Muscle layer of colon (tissue), 2 donors: Measurements from ENCODE around the gene ASB4.
"Not testable (repeated sequence)": the region's sequence is repeated elsewhere in the genome, so short reads cannot be mapped to it uniquely, and the experiment has no call there.

ENCODE experiments used
- H3K27ac ChIP-seq: one replicate; pipeline ENCODE4 v1.7.0; 2013; ENCODE audit warnings: low read depth, mild to moderate bottlenecking, low read length, moderate library complexity
- H3K27me3 ChIP-seq, 2 donors: one replicate each; pipeline ENCODE4 v1.7.0; 2013; ENCODE audit warnings: low read length in 2 of 2, mild to moderate bottlenecking in 2 of 2; ENCODE audit not compliant: insufficient read depth in 2 of 2, control insufficient read depth in 1 of 2
- H3K36me3 ChIP-seq: one replicate; pipeline ENCODE4 v1.7.0; 2013; ENCODE audit warnings: mild to moderate bottlenecking, low read length; ENCODE audit not compliant: insufficient read depth
- H3K4me1 ChIP-seq: one replicate; pipeline ENCODE4 v1.7.0; 2013; ENCODE audit warnings: mild to moderate bottlenecking, low read length; ENCODE audit not compliant: insufficient read depth
- H3K4me3 ChIP-seq, 2 donors: one replicate each; pipeline ENCODE4 v1.7.0; 2013; ENCODE audit warnings: low read length in 2 of 2, low read depth in 1 of 2, mild to moderate bottlenecking in 1 of 2, moderate library complexity in 1 of 2
- H3K9ac ChIP-seq: one replicate; pipeline ENCODE4 v1.7.0; 2013; ENCODE audit warnings: low read length
- H3K9me3 ChIP-seq: one replicate; pipeline ENCODE4 v1.7.0; 2013; ENCODE audit warnings: mild to moderate bottlenecking, low read length
- donor health status: abdominal sarcoma.
- donor health status: Adenocarcinoma of cecum.

ASB4 gene

GRCh38 chr7:95481271-95482165 is 4.2 kb upstream of the ASB4 start:
- Histone ChIP-seq H3K36me3 (no peaks in the 10 kb centered on the region), H3K9ac (no peak overlapping the region), H3K4me3 (no peak overlapping the region), H3K27ac (no peak overlapping the region), H3K27me3 (peaks cover 0 to 5% of the 10 kb centered on the region in 2 donors), H3K4me1 (no peaks in the 10 kb centered on the region), H3K9me3 (no peaks in the 10 kb centered on the region)

GRCh38 chr7:95482424-95482823 is 3.3 kb upstream of the ASB4 start:
- no peaks in the 10 kb centered on the region for H3K36me3 ChIP-seq
- no peaks in the 10 kb centered on the region for H3K4me1 ChIP-seq
- no peak overlapping the region for H3K4me3 ChIP-seq
- no peak overlapping the region for H3K27ac ChIP-seq
- no peaks in the 10 kb centered on the region for H3K9me3 ChIP-seq
- no peak overlapping the region for H3K9ac ChIP-seq
- peaks cover 0 to 5% of the 10 kb centered on the region in 2 donors for H3K27me3 ChIP-seq

- Histone ChIP-seq H3K27me3 (no peaks in the 10 kb centered on the region), H3K27ac (no peak overlapping the region), H3K9ac (no peak overlapping the region), H3K4me1 (no peaks in the 10 kb centered on the region), H3K9me3 (no peaks in the 10 kb centered on the region), H3K4me3 (no peak overlapping the region), H3K36me3 (no peaks in the 10 kb centered on the region)
Measured at GRCh38 chr7:95490231-95490762, 4.6 kb downstream of the ASB4 start.

- no peak overlapping the region for H3K27ac ChIP-seq
- no peaks in the 10 kb centered on the region for H3K36me3 ChIP-seq
- no peaks in the 10 kb centered on the region for H3K4me1 ChIP-seq
- no peaks in the 10 kb centered on the region for H3K9me3 ChIP-seq
- H3K27me3 ChIP-seq = no peaks in the 10 kb centered on the region
- no peak overlapping the region for H3K9ac ChIP-seq
- no peak overlapping the region for H3K4me3 ChIP-seq
Measured at GRCh38 chr7:95491201-95491600, 5.5 kb downstream of the ASB4 start.

- Histone ChIP-seq H3K9ac (no peak overlapping the region), H3K27me3 (no peaks in the 10 kb centered on the region), H3K9me3 (no peaks in the 10 kb centered on the region), H3K36me3 (no peaks in the 10 kb centered on the region), H3K4me1 (no peaks in the 10 kb centered on the region), H3K27ac (no peak overlapping the region), H3K4me3 (no peak overlapping the region)
Measured at GRCh38 chr7:95491634-95492314, 6.0 kb downstream of the ASB4 start.

- H3K9me3 ChIP-seq = no peaks in the 10 kb centered on the region
- no peak overlapping the region for H3K27ac ChIP-seq
- no peak overlapping the region for H3K9ac ChIP-seq
- no peak overlapping the region for H3K4me3 ChIP-seq
- no peaks in the 10 kb centered on the region for H3K27me3 ChIP-seq
- H3K4me1 ChIP-seq = no peaks in the 10 kb centered on the region
- H3K36me3 ChIP-seq = no peaks in the 10 kb centered on the region
Measured at GRCh38 chr7:95493247-95493646, 7.5 kb downstream of the ASB4 start.

GRCh38 chr7:95493844-95494243 is 8.1 kb downstream of the ASB4 start:
- Histone ChIP-seq H3K9ac (no peak overlapping the region), H3K4me3 (no peak overlapping the region), H3K27ac (no peak overlapping the region), H3K27me3 (no peaks in the 10 kb centered on the region), H3K36me3 (no peaks in the 10 kb centered on the region), H3K9me3 (no peaks in the 10 kb centered on the region), H3K4me1 (no peaks in the 10 kb centered on the region)

- Histone ChIP-seq H3K27ac (no peak overlapping the region), H3K9me3 (no peaks in the 10 kb centered on the region), H3K27me3 (no peaks in the 10 kb centered on the region), H3K9ac (no peak overlapping the region), H3K4me1 (no peaks in the 10 kb centered on the region), H3K4me3 (no peak overlapping the region), H3K36me3 (no peaks in the 10 kb centered on the region)
Measured at GRCh38 chr7:95501261-95501832, 15.6 kb downstream of the ASB4 start.

GRCh38 chr7:95502403-95502802 is 16.7 kb downstream of the ASB4 start:
- no peak overlapping the region for H3K4me3 ChIP-seq
- no peak overlapping the region for H3K9ac ChIP-seq
- H3K27ac ChIP-seq = no peak overlapping the region
- no peaks in the 10 kb centered on the region for H3K9me3 ChIP-seq
- H3K4me1 ChIP-seq = no peaks in the 10 kb centered on the region
- no peaks in the 10 kb centered on the region for H3K36me3 ChIP-seq
- no peaks in the 10 kb centered on the region for H3K27me3 ChIP-seq

GRCh38 chr7:95503271-95504131 is 17.8 kb downstream of the ASB4 start:
- Histone ChIP-seq H3K9me3 (no peaks in the 10 kb centered on the region), H3K4me1 (no peaks in the 10 kb centered on the region), H3K9ac (no peak overlapping the region), H3K36me3 (no peaks in the 10 kb centered on the region), H3K27me3 (no peaks in the 10 kb centered on the region), H3K27ac (no peak overlapping the region), H3K4me3 (no peak overlapping the region)

- H3K4me1 ChIP-seq, H3K4me3 ChIP-seq, H3K36me3 ChIP-seq, H3K9me3 ChIP-seq, H3K9ac ChIP-seq, H3K27ac ChIP-seq, H3K27me3 ChIP-seq: not testable (repeated sequence)
Measured at GRCh38 chr7:95504132-95504588, 18.4 kb downstream of the ASB4 start.
